Vagina (tissue), 2 donors: ENCODE measurements around the gene KAZN.

Experiments used
- CTCF ChIP-seq, 3 experiments: fragments of 450-650 bp in 2 of 3; fragments of 200-600 bp in 1 of 3; sonication (generic) in 1 of 3; IDR thresholded peaks; one replicate each; pipeline ENCODE4 v1.5.1; 2017 to 2019; ENCODE audit warnings: antibody characterized with exemption in 3 of 3, mild to moderate bottlenecking in 2 of 3, moderate library complexity in 2 of 3
- POLR2AphosphoS5 ChIP-seq, 2 donors: sonication (generic); formaldehyde crosslinking; IDR thresholded peaks; one replicate each; pipeline ENCODE4 v1.9.0; 2017; ENCODE audit warnings: antibody characterized with exemption in 2 of 2, mild to moderate bottlenecking in 2 of 2, low read depth in 1 of 2; ENCODE audit not compliant: insufficient read depth in 1 of 2

GRCh38 chr1:14759843-14760242, 161.4 kb downstream of the KAZN start:
- TF ChIP-seq CTCF (IDR thresholded peaks at IDR 0.05) (no peak), POLR2AphosphoS5 (IDR thresholded peaks at IDR 0.05; ENCODE audit: insufficient read depth in 1 of 2, low read depth in 1 of 2) (no peak)
